SK-N-MC (cell line): ENCODE measurements around the gene STMN1.

Source experiments
- EZH2 ChIP-seq: fragments of 200-600 bp; sonication (generic); IDR thresholded peaks from one replicate; pipeline ENCODE4 v1.6.1; 2017; ENCODE audit warnings: antibody characterized with exemption
- POLR2AphosphoS5 ChIP-seq: IDR thresholded peaks from 2 replicates; pipeline ENCODE4 v1.6.1; 2012; ENCODE audit warnings: mild to moderate bottlenecking, low read depth, low read length, borderline replicate concordance

DNA sequence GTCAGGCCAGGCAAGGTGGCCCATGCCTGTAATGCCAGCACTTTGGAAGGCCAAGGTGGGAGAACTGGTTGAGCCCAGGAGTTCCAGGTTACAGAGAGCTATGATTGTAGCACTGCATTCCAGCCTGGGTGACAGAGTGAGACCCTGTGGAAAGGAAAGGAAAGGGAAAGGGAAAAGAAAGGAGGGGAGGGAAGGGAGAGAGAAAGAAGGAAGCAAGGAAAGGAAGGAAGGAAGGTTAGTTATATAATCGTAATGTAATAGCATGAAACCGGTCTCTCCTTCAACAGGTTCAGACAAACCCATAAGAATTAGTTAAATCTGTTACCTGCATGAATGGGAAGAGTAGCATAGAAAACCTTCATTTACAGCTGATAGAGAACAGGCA is 29.5 kb downstream of the STMN1 start:
- TF ChIP-seq EZH2, result no peak
- TF ChIP-seq POLR2AphosphoS5, result no peak
